Progenitor cell of endocrine pancreas (in vitro differentiated cells): Measurements from ENCODE around the gene NAPB. TPM values are rescaled to one million over a fixed set of nuclear protein-coding genes. Genes with fewer than 3 reads are reported as not detected.
"Not testable (repeated sequence)": the region's sequence is repeated elsewhere in the genome, so short reads cannot be mapped to it uniquely, and the experiment has no call there.

ENCODE experiments used
- DNase-seq: peaks from one replicate; pipeline ENCODE4 v3.0.0; 2021; ENCODE audit warnings: low spot score; ENCODE audit not compliant: unreplicated experiment
- H3K27ac Mint-ChIP-seq: 2 replicates; pipeline ENCODE4 v1.8.0; 2021; ENCODE audit warnings: mild to moderate bottlenecking, moderate library complexity, mixed read lengths
- H3K27me3 Mint-ChIP-seq: 2 replicates; pipeline ENCODE4 v1.8.0; 2021; ENCODE audit warnings: mixed read lengths
- H3K36me3 Mint-ChIP-seq: 2 replicates; pipeline ENCODE4 v1.8.0; 2022; ENCODE audit warnings: mixed read lengths; ENCODE audit not compliant: insufficient read depth
- H3K4me1 Mint-ChIP-seq: 2 replicates; pipeline ENCODE4 v1.8.0; 2021; ENCODE audit warnings: low read depth, mixed read lengths
- H3K4me3 Mint-ChIP-seq: 2 replicates; pipeline ENCODE4 v1.8.0; 2021; ENCODE audit warnings: low read depth, mild to moderate bottlenecking, moderate library complexity, mixed read lengths
- H3K9me3 Mint-ChIP-seq: 2 replicates; pipeline ENCODE4 v1.8.0; 2021; ENCODE audit warnings: low read depth, mixed read lengths
- long read RNA-seq: library from polyadenylated mRNA; unstranded; transcript quantifications from one replicate; pipeline ENCODE4 v2.0.0, GENCODE V29; 2020
- total RNA-seq: library from RNA; stranded (reverse); gene quantifications from 2 replicates; pipeline ENCODE4 v1.2.1, GENCODE V29; 2021
- TF ChIP-seq, protein P1 (sequence below): fragments of 200-600 bp; sonication (generic); IDR thresholded peaks from one replicate; pipeline ENCODE4 v1.5.0; 2021; ENCODE audit warnings: antibody characterized with exemption, mild to moderate bottlenecking; ENCODE audit not compliant: unreplicated experiment

Gene NAPB
- total RNA-seq, result 20.1 and 22.2 TPM in 2 replicates
- long read RNA-seq, transcript NAPB-202 (10 exons, 3,824 nt), result major isoform, 9 of 44 reads
- long read RNA-seq, partial matches to known transcripts, result 5 of 44 reads
- long read RNA-seq, other reads (novel, unspliced or antisense), result 24 of 44 reads

DNA sequence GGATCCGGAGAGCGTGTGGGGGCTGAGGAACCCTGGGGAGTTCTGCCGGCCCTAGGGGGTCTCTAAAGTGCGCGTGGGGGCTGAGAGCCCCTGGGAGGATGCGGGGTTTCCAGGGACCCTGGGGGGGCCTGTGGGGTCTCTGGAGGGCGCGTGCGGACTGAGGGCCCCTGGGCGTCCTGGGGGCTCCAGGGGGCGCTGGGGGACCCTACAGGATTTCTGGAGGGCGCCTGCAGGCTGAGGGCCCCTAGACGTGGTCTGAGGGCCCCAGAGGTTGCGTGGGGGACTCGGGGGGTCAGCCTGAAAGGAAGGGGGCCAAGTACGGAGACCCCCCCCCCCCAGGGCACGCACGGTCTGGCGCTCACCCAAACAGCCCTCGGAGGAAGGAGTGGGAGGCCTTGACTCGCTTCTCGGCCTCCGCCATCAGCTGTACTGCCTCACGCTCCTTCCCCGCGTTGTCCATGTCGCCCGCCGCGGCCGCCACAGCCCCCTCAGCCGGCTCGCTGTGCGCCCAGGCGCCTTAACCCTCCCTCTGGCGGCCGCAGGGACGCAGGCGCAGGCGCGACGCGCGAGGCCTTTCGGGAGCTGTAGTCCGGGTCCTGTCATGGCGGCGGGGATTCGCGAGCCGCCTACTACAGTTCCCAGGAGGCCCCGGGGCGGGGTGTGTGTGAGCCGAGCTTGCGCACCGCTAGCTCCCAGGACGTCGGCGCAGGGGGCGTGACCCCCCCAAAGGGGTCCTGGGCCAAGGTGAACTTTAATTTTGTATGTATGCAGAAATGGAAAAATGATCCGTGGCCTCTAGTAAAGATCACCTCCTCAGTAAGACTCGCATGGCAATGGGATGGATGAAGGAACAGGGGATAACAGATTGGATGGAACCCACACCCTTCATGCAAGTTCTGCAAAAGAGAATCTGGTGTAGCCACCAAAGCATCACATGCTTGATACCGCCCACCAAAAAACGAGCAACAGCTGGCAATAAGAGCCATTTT lies at the start of gene NAPB:
Gene NAPB, minus strand, starts transcription at position 546 of the 989 bp plus-strand sequence. Its CDS starts 86 bp downstream, at position 460.
- H3K36me3 Mint-ChIP-seq, result no peaks in the 10 kb centered on the region
- TF ChIP-seq, protein P1, sequence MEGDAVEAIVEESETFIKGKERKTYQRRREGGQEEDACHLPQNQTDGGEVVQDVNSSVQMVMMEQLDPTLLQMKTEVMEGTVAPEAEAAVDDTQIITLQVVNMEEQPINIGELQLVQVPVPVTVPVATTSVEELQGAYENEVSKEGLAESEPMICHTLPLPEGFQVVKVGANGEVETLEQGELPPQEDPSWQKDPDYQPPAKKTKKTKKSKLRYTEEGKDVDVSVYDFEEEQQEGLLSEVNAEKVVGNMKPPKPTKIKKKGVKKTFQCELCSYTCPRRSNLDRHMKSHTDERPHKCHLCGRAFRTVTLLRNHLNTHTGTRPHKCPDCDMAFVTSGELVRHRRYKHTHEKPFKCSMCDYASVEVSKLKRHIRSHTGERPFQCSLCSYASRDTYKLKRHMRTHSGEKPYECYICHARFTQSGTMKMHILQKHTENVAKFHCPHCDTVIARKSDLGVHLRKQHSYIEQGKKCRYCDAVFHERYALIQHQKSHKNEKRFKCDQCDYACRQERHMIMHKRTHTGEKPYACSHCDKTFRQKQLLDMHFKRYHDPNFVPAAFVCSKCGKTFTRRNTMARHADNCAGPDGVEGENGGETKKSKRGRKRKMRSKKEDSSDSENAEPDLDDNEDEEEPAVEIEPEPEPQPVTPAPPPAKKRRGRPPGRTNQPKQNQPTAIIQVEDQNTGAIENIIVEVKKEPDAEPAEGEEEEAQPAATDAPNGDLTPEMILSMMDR, result peak; percentile 44
- peaks cover 10% of the 10 kb centered on the region for H3K4me1 Mint-ChIP-seq
- peak; percentile 88 for DNase-seq
- peak within 1 kb of the TSS; percentile 76 for H3K4me3 Mint-ChIP-seq
- H3K27ac Mint-ChIP-seq, result peak within 1 kb of the TSS; percentile 51
- no peaks in the 10 kb centered on the region for H3K27me3 Mint-ChIP-seq
- no peaks in the 10 kb centered on the region for H3K9me3 Mint-ChIP-seq

DNA sequence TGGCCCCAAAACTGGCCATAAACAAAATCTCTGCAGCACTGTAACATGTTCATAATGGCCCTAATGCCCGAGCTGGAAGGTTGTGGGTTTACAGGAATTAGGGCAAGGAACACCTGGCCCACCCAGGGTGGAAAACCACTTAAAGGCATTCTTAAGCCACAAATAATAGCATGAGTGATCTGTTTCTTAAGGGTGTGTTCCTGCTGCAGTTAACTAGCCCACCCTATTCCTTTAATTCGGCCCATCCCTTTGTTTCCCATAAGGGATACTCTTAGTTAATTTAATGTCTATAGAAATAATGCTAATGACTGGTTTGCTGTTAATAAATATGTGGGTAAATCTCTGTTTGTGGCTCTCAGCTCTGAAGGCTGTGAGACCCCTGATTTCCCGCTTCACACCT lies 45.7 kb upstream of the NAPB start:
- H3K27me3 Mint-ChIP-seq, DNase-seq, H3K36me3 Mint-ChIP-seq, H3K4me1 Mint-ChIP-seq, H3K27ac Mint-ChIP-seq, H3K4me3 Mint-ChIP-seq: not testable (repeated sequence)
- peaks cover 27% of the 10 kb centered on the region for H3K9me3 Mint-ChIP-seq

DNA sequence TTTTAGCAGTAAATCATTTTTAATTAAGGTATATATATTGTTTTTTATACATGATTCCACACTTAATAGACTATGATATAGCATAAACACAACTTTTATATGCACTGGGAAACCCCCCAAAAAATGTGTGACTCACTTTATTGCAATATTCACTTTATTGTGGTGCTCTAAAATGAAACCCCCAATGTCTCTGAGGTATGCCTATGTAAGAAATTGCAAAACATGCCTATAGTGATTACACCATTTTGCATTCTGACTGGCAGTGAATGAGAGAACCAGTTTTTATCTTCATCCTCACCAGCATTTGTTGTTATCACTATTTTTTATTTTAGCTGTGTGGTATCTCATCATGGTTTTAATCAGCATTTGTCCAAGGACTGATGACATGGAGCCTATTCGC lies 39.9 kb upstream of the NAPB start:
- no peak for DNase-seq
- TF ChIP-seq, protein P1, result no peak
- no peaks in the 10 kb centered on the region for H3K36me3 Mint-ChIP-seq
- no peak overlapping the region for H3K27ac Mint-ChIP-seq
- no peak overlapping the region for H3K4me3 Mint-ChIP-seq
- peaks cover 15% of the 10 kb centered on the region for H3K9me3 Mint-ChIP-seq
- no peaks in the 10 kb centered on the region for H3K27me3 Mint-ChIP-seq
- peaks cover 2% of the 10 kb centered on the region for H3K4me1 Mint-ChIP-seq

DNA sequence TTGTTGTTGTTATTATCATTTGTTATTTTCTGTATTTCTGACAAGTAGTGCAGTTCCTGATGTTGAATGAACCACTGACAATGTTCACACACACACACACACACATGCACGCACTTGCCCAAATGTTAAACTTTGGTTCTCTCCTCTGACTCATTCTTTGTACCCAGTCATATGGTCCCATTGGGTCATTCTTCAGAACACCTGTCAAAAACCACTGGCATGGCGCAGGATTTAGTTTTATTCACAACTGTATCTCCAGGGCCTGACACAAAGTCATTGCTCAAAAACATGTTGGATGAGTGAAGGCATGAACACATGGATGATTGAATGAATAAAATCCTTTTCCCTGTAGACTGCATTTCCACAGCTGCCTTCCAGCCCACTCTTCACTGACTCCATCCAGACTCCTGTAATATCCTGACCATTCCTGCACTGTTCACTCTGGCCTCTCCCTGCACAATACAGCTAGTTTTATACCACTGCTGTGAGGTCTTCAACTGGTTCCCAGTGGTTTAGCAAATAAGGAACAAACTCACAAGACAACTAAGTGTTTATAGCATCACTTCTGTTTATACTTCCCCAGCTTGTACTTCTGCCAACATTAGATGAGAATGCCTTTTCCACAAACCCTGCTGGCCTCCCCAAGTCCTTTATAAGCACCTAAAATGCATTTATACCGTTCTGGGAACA lies 38.3 kb upstream of the NAPB start:
- Mint-ChIP-seq H3K27ac (no peak overlapping the region), H3K9me3 (peaks cover 6% of the 10 kb centered on the region), H3K27me3 (no peaks in the 10 kb centered on the region), H3K4me3 (no peak overlapping the region), H3K4me1 (peaks cover 2% of the 10 kb centered on the region), H3K36me3 (no peaks in the 10 kb centered on the region)
- TF ChIP-seq, protein P1, result no peak
- no peak for DNase-seq

DNA sequence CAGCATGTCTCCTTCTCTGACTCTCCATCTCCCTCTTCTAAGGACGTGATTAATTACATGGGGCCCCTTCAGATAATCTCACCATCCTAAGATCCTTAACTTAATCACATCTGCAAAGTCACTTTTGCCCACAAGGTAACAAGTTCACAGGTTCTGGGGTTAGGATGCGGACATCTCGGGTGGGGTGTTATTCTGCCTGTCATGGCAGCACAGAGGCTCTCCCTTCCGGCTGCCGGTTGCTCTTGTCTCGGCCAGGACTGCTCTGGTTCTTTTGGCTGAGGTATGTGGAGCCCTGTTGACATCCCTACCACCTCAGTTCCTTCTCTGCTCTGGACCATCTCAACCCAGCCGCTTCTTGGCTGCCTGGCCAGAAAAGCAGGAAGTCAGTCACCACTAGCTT lies 35.6 kb upstream of the NAPB start:
- peaks cover 6% of the 10 kb centered on the region for H3K27me3 Mint-ChIP-seq

More for the DNA sequence above, 35.6 kb upstream of the NAPB start:
- TF ChIP-seq, protein P1, result no peak
- Mint-ChIP-seq H3K9me3 (no peaks in the 10 kb centered on the region), H3K36me3 (no peaks in the 10 kb centered on the region), H3K4me1 (peaks cover 2% of the 10 kb centered on the region), H3K4me3 (no peak overlapping the region), H3K27ac (no peak overlapping the region)
- DNase-seq, result no peak
